ENCODE measurements around the gene HEATR5B. TPM values are rescaled to one million over a fixed set of nuclear protein-coding genes. Genes with fewer than 3 reads are reported as not detected.

Gene HEATR5B
- total RNA-seq, 2 experiments from 2014 or later = 15.2 to 18.2 TPM

- DNase-seq = no peak
- intact Hi-C loops (cut with micrococcal nuclease) = no loop called here
- no peak for ATAC-seq
- H3K27me3 Mint-ChIP-seq = no peaks in the 10 kb centered on the region
- TF ChIP-seq CTCF (IDR thresholded peaks at IDR 0.05) = no peak
- H3K4me1 Mint-ChIP-seq (ENCODE audit: low read depth) = no peaks in the 10 kb centered on the region
- H3K9me3 Mint-ChIP-seq = no peaks in the 10 kb centered on the region
- POLR2A ChIA-PET = interaction anchor here (0.7 kb wide), 1 partner anchor 183 kb away, joined by 3 read pairs; no protein-coding TSS in a partner anchor
- H3K36me3 Mint-ChIP-seq (ENCODE audit: low read depth) = peaks cover 21% of the 10 kb centered on the region
- CTCF ChIA-PET = interaction anchor here (1.1 kb wide), 1 partner anchor 51 kb away, joined by 3 read pairs; no protein-coding TSS in a partner anchor
- H3K27ac Mint-ChIP-seq = no peak overlapping the region
- no peak overlapping the region for H3K4me3 Mint-ChIP-seq
Observed at GRCh38 chr2:37117566-37117965, 33.4 kb upstream of the HEATR5B start.

- peaks cover 29% of the 10 kb centered on the region for H3K36me3 Mint-ChIP-seq (ENCODE audit: low read depth)
- no peak overlapping the region for H3K27ac Mint-ChIP-seq
Observed at GRCh38 chr2:37111958-37112357, 27.8 kb upstream of the HEATR5B start.

GRCh38 chr2:37110306-37111212 is 26.4 kb upstream of the HEATR5B start:
- intact Hi-C loops (cut with micrococcal nuclease) = no loop called here
- peaks cover 27% of the 10 kb centered on the region for H3K36me3 Mint-ChIP-seq (ENCODE audit: low read depth)
- H3K27ac Mint-ChIP-seq = no peak overlapping the region
- H3K4me3 Mint-ChIP-seq = no peak overlapping the region
- DNase-seq (no peak), ATAC-seq (no peak)
- TF ChIP-seq CTCF (IDR thresholded peaks at IDR 0.05) = no peak
- H3K4me1 Mint-ChIP-seq (ENCODE audit: low read depth) = no peaks in the 10 kb centered on the region
- no peaks in the 10 kb centered on the region for H3K27me3 Mint-ChIP-seq
- H3K9me3 Mint-ChIP-seq = no peaks in the 10 kb centered on the region
- POLR2A ChIA-PET = no interaction called here
- CTCF ChIA-PET = interaction anchor here (1.0 kb wide), 1 partner anchor 8 kb away, joined by 4 read pairs; no protein-coding TSS in a partner anchor

More at GRCh38 chr2:37111958-37112357, 27.8 kb upstream of the HEATR5B start:
- CTCF ChIA-PET = interaction anchor here (1.0 kb wide), 1 partner anchor 9 kb away, joined by 4 read pairs; no protein-coding TSS in a partner anchor
- no peak for ATAC-seq
- H3K4me1 Mint-ChIP-seq (ENCODE audit: low read depth) = no peaks in the 10 kb centered on the region
- no peaks in the 10 kb centered on the region for H3K27me3 Mint-ChIP-seq
- H3K9me3 Mint-ChIP-seq = no peaks in the 10 kb centered on the region
- no peak for TF ChIP-seq CTCF (IDR thresholded peaks at IDR 0.05)
- DNase-seq = no peak
- intact Hi-C loops (cut with micrococcal nuclease) = no loop called here
- POLR2A ChIA-PET = no interaction called here
- H3K4me3 Mint-ChIP-seq = no peak overlapping the region

- no peaks in the 10 kb centered on the region for H3K27me3 Mint-ChIP-seq
- ChIA-PET POLR2A (no interaction called here), CTCF (no interaction called here)
- TF ChIP-seq CTCF (IDR thresholded peaks at IDR 0.05) = no peak
- ATAC-seq (no peak), DNase-seq (no peak)
- no peaks in the 10 kb centered on the region for H3K4me1 Mint-ChIP-seq (ENCODE audit: low read depth)
- no peaks in the 10 kb centered on the region for H3K9me3 Mint-ChIP-seq
- no peak overlapping the region for H3K4me3 Mint-ChIP-seq
- peaks cover 32% of the 10 kb centered on the region for H3K36me3 Mint-ChIP-seq (ENCODE audit: low read depth)
- intact Hi-C loops (cut with micrococcal nuclease) = no loop called here
- no peak overlapping the region for H3K27ac Mint-ChIP-seq
Observed at GRCh38 chr2:37109523-37109922, 25.4 kb upstream of the HEATR5B start.

GRCh38 chr2:37105150-37105549 is 21.0 kb upstream of the HEATR5B start:
- ChIA-PET CTCF (no interaction called here), POLR2A (no interaction called here)
- no peak for TF ChIP-seq CTCF (IDR thresholded peaks at IDR 0.05)
- ATAC-seq (no peak), DNase-seq (no peak)
- Mint-ChIP-seq H3K27ac (no peak overlapping the region), H3K4me3 (no peak overlapping the region), H3K36me3 (ENCODE audit: low read depth) (peaks cover 24% of the 10 kb centered on the region), H3K9me3 (no peaks in the 10 kb centered on the region), H3K4me1 (ENCODE audit: low read depth) (no peaks in the 10 kb centered on the region), H3K27me3 (no peaks in the 10 kb centered on the region)
- intact Hi-C loops (cut with micrococcal nuclease) = no loop called here

Measured in activated CD8-positive, alpha-beta T cell treated with anti-CD3 and anti-CD28 coated beads for 36 hours (primary cell).